CD4-positive, alpha-beta T cell treated with Interleukin-4 for 1 hour (primary cell): Measurements from ENCODE around the gene RPAP3.

Source experiments
- DNase-seq, 2 donors: peaks; one replicate each; pipeline ENCODE4 v3.0.0-alpha.2; 2020 to 2022

The RPAP3 gene

DNA sequence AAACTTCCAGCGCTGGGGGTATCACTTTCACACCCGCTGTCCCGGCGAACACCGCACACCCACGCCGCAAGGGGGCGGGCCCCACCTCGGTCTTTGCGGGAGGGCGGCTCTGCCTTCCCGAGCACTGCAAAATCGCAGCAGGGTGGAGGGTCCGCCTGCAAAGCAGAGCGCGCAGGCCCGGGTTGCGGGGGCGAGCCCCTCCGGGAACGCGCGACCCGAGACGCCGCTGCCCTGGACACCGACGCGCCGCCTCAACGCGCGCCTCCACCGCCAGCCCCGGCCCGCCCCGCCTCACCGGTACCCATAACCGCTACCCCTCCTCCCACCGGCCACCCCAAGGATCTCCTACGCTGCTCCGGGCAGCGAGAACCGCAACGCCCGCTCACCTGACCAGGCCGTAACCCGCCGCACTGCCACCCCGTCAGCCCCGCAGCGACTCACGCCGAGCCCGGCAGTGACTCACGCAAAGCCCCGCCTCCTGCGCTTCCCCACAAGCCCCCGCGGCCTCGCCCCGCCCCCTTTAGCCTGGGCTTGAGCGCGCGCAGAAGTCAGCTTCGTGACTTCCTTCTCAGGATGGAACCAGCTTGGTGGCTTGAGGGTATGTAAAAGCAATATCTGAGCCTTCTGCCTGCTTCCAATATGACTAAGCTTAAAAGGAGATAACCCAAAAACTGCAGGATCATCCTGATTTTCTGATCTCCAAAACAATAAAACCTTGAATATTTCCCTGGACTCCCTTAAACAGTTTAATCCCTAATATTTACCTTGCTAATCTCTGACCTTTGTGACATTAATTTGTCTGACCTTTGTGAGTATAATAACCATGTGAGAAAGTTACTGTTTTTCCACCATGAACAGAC, at the start of gene RPAP3:
RPAP3 (minus strand) TSS at position 465 of the 860 bp plus-strand sequence. CDS start 3,190 bp downstream, outside the sequence.
- DNase-seq = peak; percentile 94 to 95

- DNase-seq = no peak
Measured at GRCh38 chr12:47754881-47755280, 49.1 kb upstream of the RPAP3 start.

GRCh38 chr12:47754126-47754525, 48.3 kb upstream of the RPAP3 start:
- DNase-seq = no peak

- no peak for DNase-seq
Measured at GRCh38 chr12:47753021-47754001, 47.5 kb upstream of the RPAP3 start.

- no peak for DNase-seq
Measured at GRCh38 chr12:47752552-47752951, 46.7 kb upstream of the RPAP3 start.

GRCh38 chr12:47752121-47752520, 46.3 kb upstream of the RPAP3 start:
- no peak for DNase-seq

- DNase-seq = no peak
Measured at GRCh38 chr12:47751561-47751960, 45.7 kb upstream of the RPAP3 start.

DNA sequence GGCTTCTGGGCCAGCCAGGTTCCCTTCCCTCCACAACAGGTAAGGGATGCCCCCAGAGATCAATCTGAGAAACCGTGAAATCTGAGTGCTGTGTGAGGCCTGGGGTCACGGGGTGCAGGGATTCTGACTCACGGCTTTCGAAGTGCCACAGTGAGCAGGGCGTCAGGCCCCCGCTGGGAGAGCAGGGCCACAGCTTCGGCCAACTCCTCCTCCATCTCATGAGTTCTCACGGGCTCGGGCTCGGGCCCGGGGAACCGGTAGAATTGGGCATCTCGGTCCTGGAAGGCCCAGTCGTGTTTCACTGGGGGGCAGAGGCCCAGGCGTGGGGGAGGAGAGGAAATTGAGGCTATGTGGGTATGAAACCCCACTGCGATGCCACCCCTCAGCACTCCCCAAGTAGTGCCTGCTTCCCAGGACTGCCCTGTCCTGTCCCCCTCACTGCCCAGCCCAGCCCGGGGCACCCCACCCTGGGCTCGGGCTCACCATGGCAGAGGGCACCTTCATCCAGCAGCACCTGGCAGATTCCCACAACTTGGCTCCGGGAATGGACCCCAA, 45.2 kb upstream of the RPAP3 start:
- no peak for DNase-seq

DNA sequence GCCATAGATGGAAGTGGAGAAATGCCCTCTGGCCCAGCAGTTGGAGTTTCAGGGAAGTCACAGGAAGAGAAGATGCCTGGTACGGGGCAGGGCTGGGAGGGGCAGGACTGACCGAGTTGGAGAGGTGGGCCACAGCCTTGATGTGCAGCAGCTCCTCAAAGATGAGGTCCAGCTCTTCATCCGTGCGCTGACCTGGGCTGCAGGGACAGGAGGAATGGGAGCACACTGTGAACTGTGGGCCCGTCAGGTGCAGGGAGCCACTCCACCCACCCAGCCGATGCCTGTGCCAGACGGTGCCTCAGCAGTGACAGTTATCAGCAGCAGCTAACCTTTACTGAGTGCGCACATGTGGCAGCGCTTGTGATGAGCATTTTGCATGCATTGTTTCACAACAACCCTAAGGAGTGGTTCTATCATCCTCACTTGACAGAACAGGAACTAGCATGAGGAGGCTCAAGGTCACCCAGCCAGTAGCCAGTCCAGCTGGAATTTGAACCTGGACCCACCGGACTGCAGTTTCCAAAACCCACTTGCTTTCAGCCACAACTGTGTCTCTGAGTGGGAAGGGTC, 44.5 kb upstream of the RPAP3 start:
- DNase-seq = no peak

- no peak for DNase-seq
Measured at GRCh38 chr12:47748899-47749298, 43.1 kb upstream of the RPAP3 start.

- DNase-seq = no peak
Measured at GRCh38 chr12:47748507-47748828, 42.6 kb upstream of the RPAP3 start.

DNA sequence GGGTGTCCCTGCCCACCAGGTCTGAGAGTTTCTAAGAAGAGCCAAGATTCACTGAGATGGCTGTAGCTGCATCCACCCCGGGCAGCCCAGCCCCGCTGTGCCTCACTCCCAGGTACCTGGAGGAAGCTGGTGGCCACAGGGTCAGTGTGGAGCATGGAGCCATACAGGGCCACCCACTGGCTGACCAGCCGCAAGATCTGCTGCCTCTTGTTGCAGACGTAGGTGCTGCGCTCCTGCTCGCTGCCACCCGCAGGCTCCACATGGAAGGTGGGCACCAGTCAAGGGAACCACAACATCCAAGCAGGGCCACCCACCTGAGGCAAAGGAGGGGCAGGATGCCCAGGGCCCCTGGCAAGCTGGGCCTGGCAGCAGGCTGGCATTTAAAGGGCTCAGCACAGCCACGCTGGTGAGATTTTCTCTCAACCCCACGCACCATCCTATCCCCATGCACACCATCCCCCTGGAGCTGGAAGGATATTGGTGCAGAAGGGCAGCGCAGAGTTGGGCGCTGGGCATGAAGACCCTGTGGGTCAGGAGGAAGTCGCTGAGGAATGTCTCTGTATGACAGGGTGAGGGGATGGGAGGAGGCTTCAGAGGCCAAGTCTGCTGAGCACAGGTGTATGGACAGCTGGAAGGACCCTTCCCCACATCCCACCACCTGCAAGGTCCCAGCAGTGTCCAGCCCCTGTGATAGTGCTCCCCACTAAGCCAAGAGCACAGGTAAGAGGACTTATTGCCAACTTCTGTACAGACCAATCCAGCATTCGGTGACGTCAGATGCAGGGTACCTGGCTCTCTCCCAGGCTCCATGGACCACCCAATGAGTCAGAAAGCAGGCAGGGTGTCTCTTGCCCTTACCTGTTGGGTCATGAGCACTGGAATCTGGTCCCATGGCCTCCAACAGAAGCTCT, 42.0 kb upstream of the RPAP3 start:
- DNase-seq = no peak

- no peak for DNase-seq
Measured at GRCh38 chr12:47747126-47747525, 41.3 kb upstream of the RPAP3 start.

- DNase-seq = no peak
Measured at GRCh38 chr12:47746523-47746922, 40.7 kb upstream of the RPAP3 start.

DNA sequence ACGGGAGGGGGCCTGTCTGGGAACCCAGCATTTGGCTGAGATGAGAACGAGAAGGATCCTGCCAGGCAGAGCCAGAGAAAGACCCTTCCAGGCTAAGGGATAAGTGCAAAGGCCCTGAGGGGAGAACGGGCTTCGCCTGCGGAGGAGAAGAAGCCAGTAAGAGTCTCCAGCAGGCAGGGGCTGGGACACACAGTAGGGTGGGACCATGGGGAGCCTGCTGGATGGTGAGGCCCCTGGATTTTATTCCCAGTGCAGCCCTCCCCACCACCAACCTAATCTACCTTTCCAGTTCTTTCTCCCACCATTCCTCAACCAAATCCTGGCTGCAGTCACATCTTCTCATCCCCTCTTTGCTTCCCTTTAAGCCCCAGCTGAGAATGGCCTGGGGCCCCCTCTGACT, 40.2 kb upstream of the RPAP3 start:
- DNase-seq = no peak

GRCh38 chr12:47745485-47746041, 39.7 kb upstream of the RPAP3 start:
- no peak for DNase-seq

- no peak for DNase-seq
Measured at GRCh38 chr12:47744778-47745436, 39.1 kb upstream of the RPAP3 start.

GRCh38 chr12:47744005-47744651, 38.3 kb upstream of the RPAP3 start:
- peak; percentile 70 to 73 for DNase-seq

- no peak for DNase-seq
Measured at GRCh38 chr12:47743311-47743860, 37.6 kb upstream of the RPAP3 start.

DNA sequence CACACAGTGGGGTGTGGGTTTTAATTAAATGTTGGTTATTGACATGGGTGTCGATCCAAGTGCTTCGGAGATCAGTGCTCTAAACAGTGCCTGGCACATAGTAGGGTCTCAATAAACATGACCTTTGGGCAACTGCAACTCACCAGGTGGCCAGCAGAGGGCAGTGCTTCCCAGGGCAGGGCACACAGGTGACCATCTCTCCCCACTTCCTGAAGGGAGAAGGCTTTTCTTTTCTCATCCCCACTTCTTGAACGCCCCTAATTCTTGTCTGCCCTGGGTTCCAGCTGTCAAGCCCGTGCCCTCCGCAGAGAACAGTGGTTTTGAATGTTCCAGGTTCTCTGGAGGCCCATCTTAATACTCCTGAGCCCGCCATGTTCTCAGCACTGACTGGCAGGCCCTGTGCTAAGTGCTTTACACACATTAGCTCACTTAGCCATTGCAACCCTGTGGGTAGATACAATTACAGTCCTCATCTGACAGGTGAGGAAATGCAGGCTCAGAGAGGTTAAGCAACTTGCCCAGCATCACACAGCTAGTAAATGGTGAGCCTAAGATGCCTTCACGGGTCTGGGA, 36.5 kb upstream of the RPAP3 start:
- DNase-seq = peak; percentile 67 to 76
